Urinary bladder (tissue), 4 donors: ENCODE results near the gene NKX2-3. TPM values are rescaled to one million over a fixed set of nuclear protein-coding genes. Genes with fewer than 3 reads are reported as not detected.

Experiments
- DNase-seq: peaks from one replicate; pipeline ENCODE4 v3.0.0-alpha.2; 2015; ENCODE audit errors: extremely low spot score
- H3K27ac ChIP-seq: one replicate; pipeline ENCODE4 v1.5.1; 2013; ENCODE audit warnings: low read depth, mild to moderate bottlenecking, moderate library complexity
- H3K36me3 ChIP-seq: one replicate; pipeline ENCODE4 v1.6.1; 2013; ENCODE audit warnings: mild to moderate bottlenecking, moderate library complexity; ENCODE audit not compliant: insufficient read depth
- H3K4me1 ChIP-seq: one replicate; pipeline ENCODE4 v1.6.1; 2013; ENCODE audit warnings: mild to moderate bottlenecking, moderate library complexity; ENCODE audit not compliant: insufficient read depth
- H3K4me3 ChIP-seq: one replicate; pipeline ENCODE4 v1.5.1; 2013; ENCODE audit warnings: low read depth, low read length
- WGBS: extraction: QIAGEN DNeasy Blood & Tissue Kit; methylation state at CpG from one replicate; pipeline ENCODE4 v1.1.7; 2013; 5-methylcytosine and 5-hydroxymethylcytosine counted together
- polyA plus RNA-seq: library from polyadenylated mRNA; stranded (reverse); fragments of 200-250 nt; gene quantifications from one replicate; pipeline ENCODE4 v1.2.3, GENCODE V29; 2013
- total RNA-seq: library from RNA; depleted of rRNA; stranded (reverse); fragments of >200 nt; gene quantifications from one replicate; pipeline ENCODE4 v1.2.3, GENCODE V29; 2014
- donor health status: healthy with polysubstance abuse.
- donor health status: healthy.

Gene NKX2-3
- total and polyA plus RNA-seq, 2 donors = 0.11 TPM; not detected in 1

GRCh38 chr10:99537989-99538917 is 5.5 kb downstream of the NKX2-3 start:
- Histone ChIP-seq H3K27ac (no peak overlapping the region), H3K4me1 (peaks cover 1% of the 10 kb centered on the region), H3K36me3 (no peaks in the 10 kb centered on the region), H3K4me3 (no peak overlapping the region)
- DNase-seq = no peak
- 42% methylated on average over 10 of the region's 10 CpGs for WGBS

GRCh38 chr10:99539120-99539519 is 6.4 kb downstream of the NKX2-3 start:
- Histone ChIP-seq H3K4me1 (peaks cover 1% of the 10 kb centered on the region), H3K27ac (no peak overlapping the region), H3K4me3 (no peak overlapping the region), H3K36me3 (no peaks in the 10 kb centered on the region)
- DNase-seq = no peak
- WGBS = 46% methylated on average over 6 of the region's 6 CpGs

- H3K4me1 ChIP-seq = peaks cover 1% of the 10 kb centered on the region
- DNase-seq = no peak
- H3K4me3 ChIP-seq = no peak overlapping the region
- no peak overlapping the region for H3K27ac ChIP-seq
- WGBS = 5% methylated on average over 1 of the region's 1 CpG
- H3K36me3 ChIP-seq = no peaks in the 10 kb centered on the region
Measured at GRCh38 chr10:99539820-99540219, 7.1 kb downstream of the NKX2-3 start.

DNA sequence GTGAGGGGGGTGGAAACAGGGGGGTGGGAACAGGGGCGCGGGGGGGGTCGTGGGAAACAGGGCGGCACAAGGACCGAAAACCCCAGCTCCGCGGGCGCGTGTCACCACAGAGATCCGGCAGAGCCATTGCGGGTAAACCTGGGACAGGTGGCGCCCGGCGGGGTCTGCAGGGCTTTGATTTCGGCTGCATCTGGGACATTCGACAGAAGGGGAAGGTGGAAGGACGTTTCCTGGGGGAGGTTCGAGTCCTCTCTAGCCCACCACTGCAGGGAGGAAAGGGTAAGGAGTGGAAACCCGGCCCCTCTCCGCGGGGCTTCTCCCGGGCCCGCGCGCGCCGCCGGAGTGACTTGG is 7.5 kb downstream of the NKX2-3 start:
- peaks cover 1% of the 10 kb centered on the region for H3K4me1 ChIP-seq
- no peak overlapping the region for H3K4me3 ChIP-seq
- DNase-seq = no peak
- no peak overlapping the region for H3K27ac ChIP-seq
- H3K36me3 ChIP-seq = no peaks in the 10 kb centered on the region
- WGBS = 5% methylated on average over 28 of the region's 28 CpGs

DNA sequence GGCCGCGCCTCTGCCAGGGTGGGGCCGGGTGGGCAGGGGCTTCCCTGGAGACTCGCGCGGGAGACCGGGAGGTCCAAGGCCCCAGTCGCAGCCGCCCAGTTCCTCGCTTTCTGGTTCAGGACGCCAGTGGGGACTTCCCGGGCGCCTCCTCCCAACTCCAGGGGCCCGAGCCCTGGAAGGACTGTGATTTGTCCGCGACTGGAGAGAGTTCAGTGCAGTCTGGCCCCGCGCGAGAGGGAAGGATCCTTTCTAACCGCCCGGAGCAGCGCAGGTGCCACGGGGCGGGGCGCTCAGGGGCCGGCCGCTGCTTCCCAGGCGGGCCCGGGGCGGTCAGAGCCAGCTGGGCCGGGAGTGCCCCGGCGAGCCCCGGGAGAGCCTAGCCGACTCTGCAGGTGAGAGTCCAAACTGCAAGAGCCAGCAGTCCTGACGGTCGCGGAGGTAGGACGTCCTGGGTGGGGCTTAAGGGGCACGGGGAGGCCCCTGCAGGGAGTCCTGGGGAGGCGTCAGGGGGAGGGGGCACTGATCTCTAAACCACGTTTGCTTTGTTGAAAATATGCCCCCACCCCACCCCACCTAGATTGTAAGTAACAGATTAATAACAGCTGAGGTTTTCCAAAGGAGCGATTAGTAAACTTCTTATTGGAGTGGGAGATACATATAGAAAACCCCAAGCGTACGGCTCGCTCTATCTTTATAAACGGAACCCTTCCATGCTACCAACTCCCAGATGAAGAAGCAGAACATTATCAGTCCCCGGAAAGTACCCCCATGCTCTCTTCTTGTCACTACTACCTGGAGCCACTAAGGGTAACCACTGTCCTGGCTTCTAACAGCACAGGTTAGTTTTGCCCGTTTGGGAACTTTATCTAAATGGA is 8.2 kb downstream of the NKX2-3 start:
- 3% methylated on average over 49 of the region's 49 CpGs for WGBS

DNA sequence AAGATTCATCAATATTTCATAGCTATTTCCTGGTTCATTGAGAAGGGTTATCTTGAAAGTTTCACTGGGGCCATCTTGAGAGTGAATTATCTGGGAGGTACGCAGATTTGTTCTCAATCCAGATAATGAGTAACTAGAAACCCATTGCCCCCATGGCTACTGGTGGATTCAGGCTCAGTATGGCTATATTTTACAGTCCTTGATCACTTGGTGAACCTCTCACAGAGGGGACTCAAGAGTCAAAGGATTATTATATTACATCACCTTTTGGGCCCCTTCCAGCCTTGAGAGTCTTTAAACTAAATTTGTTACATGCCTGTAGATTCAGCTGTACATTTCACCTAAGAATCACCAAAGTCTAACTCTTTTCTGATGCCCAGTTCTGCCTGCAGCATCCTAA is 11.6 kb downstream of the NKX2-3 start:
- Histone ChIP-seq H3K36me3 (no peaks in the 10 kb centered on the region), H3K4me3 (no peak overlapping the region), H3K27ac (no peak overlapping the region), H3K4me1 (peaks cover 1% of the 10 kb centered on the region)
- no peak for DNase-seq
- 68% methylated on average over 1 of the region's 1 CpG for WGBS

More for the DNA sequence above, 8.2 kb downstream of the NKX2-3 start:
- Histone ChIP-seq H3K36me3 (no peaks in the 10 kb centered on the region), H3K4me1 (peaks cover 1% of the 10 kb centered on the region), H3K4me3 (peak overlapping the region; percentile 27), H3K27ac (no peak overlapping the region)
- no peak for DNase-seq

DNA sequence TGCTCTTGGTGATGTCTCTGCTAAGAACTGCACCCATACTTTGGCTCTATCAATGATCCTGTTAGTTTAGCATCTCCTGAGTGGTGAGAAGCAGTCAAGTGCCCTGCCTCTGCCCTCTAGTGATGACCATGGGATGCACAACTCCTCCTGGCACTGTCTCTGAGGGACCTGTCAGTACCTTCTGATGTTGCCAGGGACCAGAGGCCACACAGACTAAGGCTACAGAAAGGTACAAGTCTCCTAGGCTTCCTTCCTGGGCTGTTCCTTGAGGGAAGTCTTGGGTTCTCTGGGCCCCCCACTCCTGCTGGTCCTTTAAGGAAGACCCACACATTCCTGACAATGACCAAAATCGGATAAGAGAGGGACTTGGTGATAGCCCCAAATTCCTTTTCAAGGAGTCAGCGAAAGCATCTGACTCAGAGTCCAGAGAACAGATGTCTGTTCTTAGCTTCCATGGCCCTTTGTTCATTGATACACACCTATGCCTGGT is 15.3 kb downstream of the NKX2-3 start:
- H3K4me1 ChIP-seq = no peaks in the 10 kb centered on the region
- no peaks in the 10 kb centered on the region for H3K36me3 ChIP-seq
- DNase-seq = no peak
- no peak overlapping the region for H3K4me3 ChIP-seq
- 51% methylated on average over 2 of the region's 2 CpGs for WGBS
- H3K27ac ChIP-seq = no peak overlapping the region

DNA sequence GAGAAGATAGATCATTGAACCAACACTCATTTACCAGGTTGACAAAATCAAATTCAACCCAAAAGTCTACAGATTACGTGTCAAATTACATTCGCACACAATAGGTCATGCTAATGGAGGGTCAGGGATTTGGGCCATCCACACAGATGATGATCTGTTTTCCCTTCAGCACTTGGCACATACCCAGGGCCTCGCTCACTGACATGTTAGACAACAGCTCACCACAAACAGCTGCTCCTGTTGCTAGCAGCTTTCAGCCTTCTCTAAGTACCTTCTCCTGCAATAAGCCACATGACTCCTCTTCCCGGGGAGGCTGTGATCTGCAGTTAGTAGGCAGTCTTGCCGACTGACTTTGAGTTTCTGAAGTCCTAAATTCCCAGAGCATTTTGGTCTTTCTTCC is 18.4 kb downstream of the NKX2-3 start:
- Histone ChIP-seq H3K27ac (no peak overlapping the region), H3K4me3 (no peak overlapping the region), H3K36me3 (no peaks in the 10 kb centered on the region), H3K4me1 (no peaks in the 10 kb centered on the region)
- 23% methylated on average over 5 of the region's 5 CpGs for WGBS
- DNase-seq = no peak

DNA sequence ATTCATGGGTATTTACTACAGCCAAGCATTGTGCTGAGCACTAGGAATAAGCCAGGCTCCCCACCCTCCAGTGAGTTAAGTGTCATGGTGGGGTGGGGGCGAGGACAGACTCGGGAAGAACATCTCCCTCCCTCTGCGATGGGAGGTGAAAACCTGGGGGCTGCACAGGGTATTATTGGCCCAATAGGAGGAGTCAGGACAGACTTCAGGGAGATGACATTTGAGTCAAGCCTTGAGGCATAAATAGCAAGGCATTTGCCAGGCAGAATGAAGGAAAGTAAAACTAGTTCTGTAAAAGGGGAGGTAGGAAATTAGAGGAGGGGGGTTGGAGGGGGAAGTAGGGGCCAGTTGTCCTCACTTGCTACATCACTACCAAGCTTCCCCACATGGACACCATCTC is 18.9 kb downstream of the NKX2-3 start:
- Histone ChIP-seq H3K27ac (no peak overlapping the region), H3K4me1 (no peaks in the 10 kb centered on the region), H3K4me3 (no peak overlapping the region), H3K36me3 (no peaks in the 10 kb centered on the region)
- 16% methylated on average over 3 of the region's 3 CpGs for WGBS
- no peak for DNase-seq

DNA sequence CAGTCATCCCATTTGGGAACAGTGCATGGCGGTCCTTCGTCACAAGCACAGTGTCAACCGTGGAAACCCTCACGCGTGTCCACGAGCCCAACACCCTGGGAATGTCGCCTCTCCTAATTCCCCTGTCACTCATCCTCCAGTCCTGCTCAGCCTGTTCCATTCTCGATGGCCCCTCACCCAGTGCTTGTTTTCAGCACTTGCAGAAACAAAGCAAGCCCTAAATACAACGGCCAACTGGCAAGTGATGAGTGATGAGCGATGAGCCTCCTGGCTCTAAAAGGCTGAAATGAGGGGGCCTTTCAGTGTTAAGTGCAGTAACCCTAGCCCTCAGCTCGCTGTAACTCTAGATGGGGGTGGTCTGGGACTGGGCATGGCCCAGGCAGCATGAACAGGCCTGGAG is 22.6 kb downstream of the NKX2-3 start:
- Histone ChIP-seq H3K4me3 (no peak overlapping the region), H3K27ac (no peak overlapping the region), H3K36me3 (no peaks in the 10 kb centered on the region), H3K4me1 (no peaks in the 10 kb centered on the region)
- no peak for DNase-seq
- 46% methylated on average over 11 of the region's 11 CpGs for WGBS

DNA sequence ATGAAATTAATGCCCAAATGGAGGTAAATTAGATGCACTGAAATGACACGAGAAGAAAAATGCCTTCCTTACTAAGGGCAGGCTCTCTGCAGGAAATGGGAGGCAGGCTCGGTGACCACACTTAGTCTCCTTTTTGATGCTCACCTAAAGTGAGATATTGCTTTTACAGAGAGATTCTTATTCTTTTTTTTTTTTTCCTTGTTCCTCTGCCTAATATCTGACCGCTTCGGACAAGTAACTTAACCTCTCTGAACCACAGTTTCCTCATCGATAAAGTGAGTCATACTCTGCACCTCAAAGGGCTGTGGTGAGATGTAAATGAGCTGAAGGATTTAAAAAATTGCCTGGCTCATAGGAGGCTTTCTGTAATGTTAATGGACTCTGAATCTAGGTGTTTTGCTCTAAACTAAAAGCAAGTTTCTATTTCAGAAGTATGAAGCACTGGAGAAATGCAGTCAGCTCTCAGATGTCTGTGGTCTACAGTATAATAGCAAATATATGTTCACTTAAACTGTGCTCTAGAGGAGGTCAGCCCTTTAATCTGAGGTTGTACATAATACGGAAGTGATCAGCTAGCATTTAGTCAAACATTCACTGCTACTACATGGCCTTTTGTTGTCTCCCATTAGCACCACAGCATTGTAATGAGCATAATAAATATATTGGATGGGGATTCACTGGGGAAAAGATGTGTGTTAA is 23.2 kb downstream of the NKX2-3 start:
- DNase-seq = no peak
- 47% methylated on average over 6 of the region's 6 CpGs for whole genome bisulfite sequencing
- no peaks in the 10 kb centered on the region for H3K36me3 ChIP-seq
- no peak overlapping the region for H3K27ac ChIP-seq
- no peaks in the 10 kb centered on the region for H3K4me1 ChIP-seq
- H3K4me3 ChIP-seq = no peak overlapping the region

DNA sequence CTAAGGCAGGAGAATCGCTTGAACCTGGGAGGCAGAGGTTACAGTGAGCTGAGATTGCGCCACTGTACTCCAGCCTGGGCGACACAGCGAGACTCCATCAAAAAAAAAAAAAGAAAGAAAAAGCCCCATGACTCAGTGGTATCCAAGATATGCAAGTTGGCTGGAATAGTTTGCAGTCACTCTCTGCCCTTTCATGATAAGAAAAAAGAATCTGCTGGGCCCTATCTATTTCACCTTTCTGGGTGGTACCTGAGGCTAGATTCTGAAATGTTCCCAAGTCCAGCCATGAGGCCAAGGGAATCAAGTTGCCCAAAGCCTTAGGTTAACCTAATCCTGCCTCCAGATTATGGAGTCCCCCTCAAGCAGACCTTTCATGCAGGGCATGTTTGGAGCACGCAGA is 24.3 kb downstream of the NKX2-3 start:
- no peak for DNase-seq

DNA sequence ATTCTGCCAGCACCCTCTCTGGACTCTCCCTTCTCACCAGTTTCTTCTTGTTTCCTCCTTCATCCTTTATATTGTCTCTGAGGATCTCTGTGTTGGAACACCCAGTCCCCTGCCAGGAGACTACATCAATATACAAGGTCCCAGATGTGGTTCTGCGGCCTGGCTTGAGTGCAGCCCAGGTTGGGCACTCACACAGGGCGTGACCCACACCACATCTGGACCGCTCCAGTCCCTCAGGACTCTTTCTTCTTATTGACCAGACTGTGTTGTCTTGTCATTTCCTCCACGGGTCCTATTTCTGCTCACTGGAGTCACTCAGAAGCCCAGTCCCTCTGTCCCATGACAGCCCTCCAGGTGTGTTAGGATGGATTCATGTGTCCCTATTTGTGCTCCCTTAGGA is 26.0 kb downstream of the NKX2-3 start:
- WGBS = 73% methylated on average over 4 of the region's 4 CpGs
- no peak overlapping the region for H3K4me3 ChIP-seq
- H3K27ac ChIP-seq = no peak overlapping the region
- no peaks in the 10 kb centered on the region for H3K36me3 ChIP-seq
- DNase-seq = no peak
- no peaks in the 10 kb centered on the region for H3K4me1 ChIP-seq

More for the DNA sequence above, 24.3 kb downstream of the NKX2-3 start:
- Histone ChIP-seq H3K4me1 (no peaks in the 10 kb centered on the region), H3K36me3 (no peaks in the 10 kb centered on the region), H3K4me3 (no peak overlapping the region), H3K27ac (no peak overlapping the region)
- 91% methylated on average over 5 of the region's 5 CpGs for WGBS
